Fibroblast of the aortic adventitia (primary cell): Measurements from ENCODE around the gene TNS2. TPM values are rescaled to one million over a fixed set of nuclear protein-coding genes. Genes with fewer than 3 reads are reported as not detected.
"Not testable (repeated sequence)": the region's sequence is repeated elsewhere in the genome, so short reads cannot be mapped to it uniquely, and the experiment has no call there.

Experiments used
- DNase-seq: peaks from one replicate; pipeline ENCODE4 v3.0.0-alpha.2; 2010; ENCODE audit warnings: low read depth
- H3K4me3 ChIP-seq: 2 replicates; pipeline ENCODE4 v1.5.1; 2011; ENCODE audit warnings: low read depth, mild to moderate bottlenecking, control low read depth, low read length, moderate library complexity
- total RNA-seq: library from RNA; depleted of rRNA; stranded (reverse); fragments of >200 nt; gene quantifications from 2 replicates; pipeline ENCODE4 v1.2.3, GENCODE V29; 2012; ENCODE audit warnings: low replicate concordance
- TF ChIP-seq, protein P1 (sequence below): IDR thresholded peaks from 2 replicates; pipeline ENCODE4 v1.5.1; 2011; ENCODE audit warnings: mild to moderate bottlenecking, low read length, control low read depth, inconsistent platforms; ENCODE audit not compliant: insufficient read depth

TNS2 gene
- total RNA-seq, 1 donor, result 77.4 TPM

- no peak for DNase-seq
- TF ChIP-seq, protein P1, sequence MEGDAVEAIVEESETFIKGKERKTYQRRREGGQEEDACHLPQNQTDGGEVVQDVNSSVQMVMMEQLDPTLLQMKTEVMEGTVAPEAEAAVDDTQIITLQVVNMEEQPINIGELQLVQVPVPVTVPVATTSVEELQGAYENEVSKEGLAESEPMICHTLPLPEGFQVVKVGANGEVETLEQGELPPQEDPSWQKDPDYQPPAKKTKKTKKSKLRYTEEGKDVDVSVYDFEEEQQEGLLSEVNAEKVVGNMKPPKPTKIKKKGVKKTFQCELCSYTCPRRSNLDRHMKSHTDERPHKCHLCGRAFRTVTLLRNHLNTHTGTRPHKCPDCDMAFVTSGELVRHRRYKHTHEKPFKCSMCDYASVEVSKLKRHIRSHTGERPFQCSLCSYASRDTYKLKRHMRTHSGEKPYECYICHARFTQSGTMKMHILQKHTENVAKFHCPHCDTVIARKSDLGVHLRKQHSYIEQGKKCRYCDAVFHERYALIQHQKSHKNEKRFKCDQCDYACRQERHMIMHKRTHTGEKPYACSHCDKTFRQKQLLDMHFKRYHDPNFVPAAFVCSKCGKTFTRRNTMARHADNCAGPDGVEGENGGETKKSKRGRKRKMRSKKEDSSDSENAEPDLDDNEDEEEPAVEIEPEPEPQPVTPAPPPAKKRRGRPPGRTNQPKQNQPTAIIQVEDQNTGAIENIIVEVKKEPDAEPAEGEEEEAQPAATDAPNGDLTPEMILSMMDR, result no peak
- no peak overlapping the region for H3K4me3 ChIP-seq
Observed at GRCh38 chr12:53025250-53025649, 24.6 kb upstream of the TNS2 start.

DNA sequence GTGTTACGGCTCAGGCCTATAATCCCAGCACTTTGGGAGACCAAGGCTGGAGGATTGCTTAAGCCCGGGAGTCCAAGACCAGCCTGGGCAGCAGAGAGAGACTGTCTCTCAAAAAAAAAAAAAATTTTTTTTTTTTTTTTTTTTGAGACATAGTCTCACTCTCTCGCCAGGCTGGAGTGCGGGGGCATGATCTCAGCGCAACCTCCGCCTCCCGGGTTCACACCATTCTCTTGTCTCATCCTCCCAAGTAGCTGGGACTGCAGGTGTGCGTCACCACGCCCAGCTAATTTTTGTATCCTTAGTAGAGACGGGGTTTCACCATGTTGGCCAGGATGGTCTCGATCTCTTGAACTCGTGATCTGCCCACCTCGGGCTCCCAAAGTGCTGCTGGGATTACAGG lies 22.9 kb upstream of the TNS2 start:
- not testable (repeated sequence) for DNase-seq, H3K4me3 ChIP-seq

DNA sequence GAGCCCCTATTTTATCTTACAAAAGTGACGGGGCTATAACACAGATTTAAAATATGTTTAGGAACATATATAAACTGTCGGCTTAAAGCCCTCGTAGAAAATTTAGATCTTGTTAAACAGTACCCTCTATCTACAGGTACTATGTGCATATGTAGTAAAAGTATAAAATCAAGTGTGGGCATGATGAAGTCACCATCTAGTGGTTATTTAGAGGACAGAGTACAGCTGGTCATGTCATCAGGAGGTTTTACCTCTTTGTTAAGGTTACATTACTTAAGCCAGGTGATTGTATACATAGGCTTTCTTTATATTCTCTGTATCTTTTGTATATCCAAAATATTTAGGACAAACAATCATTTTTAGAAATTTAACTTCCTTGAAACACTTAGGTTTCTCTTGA lies 18.2 kb upstream of the TNS2 start:
- TF ChIP-seq, protein P1, result no peak
- no peak overlapping the region for H3K4me3 ChIP-seq
- no peak for DNase-seq

DNA sequence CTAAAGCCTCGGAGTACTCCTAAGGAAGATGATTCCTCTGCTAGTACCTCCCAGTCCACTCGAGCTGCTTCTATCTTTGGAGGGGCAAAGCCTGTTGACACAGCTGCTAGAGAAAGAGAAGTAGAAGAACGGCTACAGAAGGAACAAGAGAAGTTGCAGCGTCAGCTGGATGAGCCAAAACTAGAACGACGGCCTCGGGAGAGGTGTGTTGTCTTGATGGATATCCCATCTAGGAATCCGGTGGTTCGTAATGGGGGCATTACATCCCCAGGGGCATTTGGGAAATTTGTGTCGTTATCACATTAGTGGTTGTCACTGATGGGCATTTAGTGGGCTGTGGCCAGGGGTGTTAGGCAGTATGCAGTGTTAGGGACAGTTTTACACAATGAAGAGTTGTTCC lies 16.0 kb upstream of the TNS2 start:
- not testable (repeated sequence) for DNase-seq, H3K4me3 ChIP-seq

DNA sequence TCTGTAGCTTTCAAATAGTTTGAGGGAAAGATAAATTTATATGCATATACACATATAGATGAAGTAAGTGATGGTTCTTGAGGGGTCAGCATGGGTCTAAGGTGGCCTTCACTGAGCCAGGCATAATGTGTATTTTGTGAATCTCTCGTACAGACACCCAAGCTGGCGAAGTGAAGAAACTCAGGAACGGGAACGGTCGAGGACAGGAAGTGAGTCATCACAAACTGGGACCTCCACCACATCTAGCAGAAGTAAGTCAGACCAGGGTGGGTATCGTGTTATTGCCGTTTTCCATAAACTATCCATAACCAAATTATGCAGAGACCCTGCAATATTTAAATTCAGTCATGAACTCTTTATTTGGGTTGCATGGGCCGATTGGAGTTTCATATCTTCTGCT lies 15.4 kb upstream of the TNS2 start:
- TF ChIP-seq, protein P1, result no peak
- no peak for DNase-seq
- no peak overlapping the region for H3K4me3 ChIP-seq

DNA sequence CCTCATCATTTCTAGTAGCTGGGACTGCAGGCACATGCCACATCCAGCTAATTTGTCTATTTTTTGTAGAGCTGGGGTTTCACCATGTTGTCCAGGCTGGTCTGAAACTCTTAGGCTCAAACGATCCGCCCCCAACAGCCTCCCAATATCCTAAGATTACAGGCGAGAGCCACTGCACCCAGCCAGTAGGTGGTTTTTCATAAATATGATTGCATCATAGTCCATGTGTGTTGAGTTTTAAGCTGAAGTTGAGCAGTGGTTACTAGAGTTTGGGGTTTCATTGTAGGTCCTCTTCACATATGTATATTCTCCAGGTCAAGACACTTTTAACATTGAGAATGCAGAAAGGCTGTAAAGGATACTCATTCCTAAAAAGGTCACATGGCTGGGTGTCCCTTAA lies 13.1 kb upstream of the TNS2 start:
- TF ChIP-seq, protein P1, result no peak
- no peak for DNase-seq
- no peak overlapping the region for H3K4me3 ChIP-seq

DNA sequence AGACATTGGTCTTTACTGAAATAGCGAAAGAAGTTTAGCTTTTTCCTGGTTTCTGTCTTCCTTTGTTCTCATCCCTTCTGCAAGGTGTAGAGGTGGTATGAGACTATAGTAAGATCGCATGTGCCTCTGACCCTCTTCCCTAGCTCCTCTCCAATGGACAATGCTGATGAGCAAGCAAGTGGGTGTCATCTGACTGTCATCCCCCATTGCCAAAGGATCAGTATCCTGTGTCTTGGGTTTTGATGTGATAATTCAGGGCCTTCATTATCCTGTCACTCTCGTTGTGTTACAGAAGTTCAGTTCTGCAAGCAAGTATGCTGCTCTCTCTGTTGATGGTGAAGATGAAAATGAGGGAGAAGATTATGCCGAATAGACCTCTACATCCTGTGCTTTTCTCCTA lies 10.0 kb upstream of the TNS2 start:
- TF ChIP-seq, protein P1, result no peak

GRCh38 chr12:53042607-53043454 lies 7.0 kb upstream of the TNS2 start:
- no peak overlapping the region for H3K4me3 ChIP-seq
- no peak for DNase-seq
- TF ChIP-seq, protein P1, result no peak

More for the DNA sequence above, 10.0 kb upstream of the TNS2 start:
- no peak for DNase-seq
- H3K4me3 ChIP-seq, result no peak overlapping the region
